GM12878 (cell line): ENCODE data around the gene MRPL37. TPM values are rescaled to one million over a fixed set of nuclear protein-coding genes. Genes with fewer than 3 reads are reported as not detected.

ENCODE experiments used
- ATAC-seq: fragments of 200-7000 bp; cut with Tn5 transposase; 3 replicates; pipeline ENCODE4 v1.9.1; 2020; ENCODE audit warnings: mild to moderate bottlenecking, moderate library complexity
- BruUV-seq: library from RNA; stranded (reverse); fragments of 400-500 nt; replicated peaks from 2 replicates; lab custom pipeline; 2021; lab: Mats Ljungman, UMichigan
- CTCF ChIA-PET: fragments of 300-600 bp; sonication (Branson Sonifier 250); formaldehyde crosslinking; extraction: SDS; loops from one replicate; lab custom pipeline; 2021; ENCODE audit warnings: inconsistent platforms; lab: Yijun Ruan, JAX
- POLR2A ChIA-PET: fragments of 350-600 bp; formaldehyde crosslinking; extraction: SDS; loops from one replicate; lab custom pipeline; 2021; ENCODE audit warnings: inconsistent platforms; lab: Charles Lee
- RAD21 ChIA-PET: fragments of 300-600 bp; sonication (Branson Sonifier 250); formaldehyde crosslinking; loops from one replicate; lab custom pipeline; 2023; ENCODE audit warnings: antibody characterized with exemption; ENCODE audit not compliant: unreplicated experiment; lab: Charles Lee
- SMC1A ChIA-PET: fragments of 300-600 bp; sonication (Branson Sonifier 250); formaldehyde crosslinking; loops from one replicate; lab custom pipeline; 2023; ENCODE audit not compliant: unreplicated experiment, uncharacterized antibody; lab: Charles Lee
- DNase-seq: peaks from one replicate; pipeline ENCODE4 v3.0.0-alpha.2; 2011; ENCODE audit warnings: low read depth, low spot score
- FAIRE-seq: peaks from 3 replicates; lab custom pipeline; 2011; peaks lifted over from hg19 to GRCh38; lab: Jason Lieb, UNC
- H2AFZ ChIP-seq: 2 replicates; pipeline ENCODE4 v1.6.0; 2011; ENCODE audit warnings: low read depth, low read length, control low read depth; ENCODE audit not compliant: control insufficient read depth
- H3K27ac ChIP-seq: 2 replicates; pipeline ENCODE4 v1.5.1; 2011; ENCODE audit warnings: control low read depth; ENCODE audit not compliant: control insufficient read depth, insufficient read depth
- H3K27me3 ChIP-seq, 2 experiments: replicated peaks in 1 of 2; 2 replicates each; pipeline versions ENCODE4 v1.6.0 to v1.6.1; 2011; ENCODE audit warnings: low read length in 1 of 2; ENCODE audit not compliant: control insufficient read depth in 2 of 2, insufficient read depth in 2 of 2
- H3K36me3 ChIP-seq, 2 experiments: 2 replicates each; pipeline ENCODE4 v1.5.1; 2011; ENCODE audit warnings: low read length in 1 of 2; ENCODE audit not compliant: control insufficient read depth in 2 of 2, insufficient read depth in 2 of 2
- H3K4me1 ChIP-seq: 2 replicates; pipeline ENCODE4 v1.6.1; 2011; ENCODE audit warnings: mild to moderate bottlenecking, low read length, moderate library complexity, mixed read lengths; ENCODE audit not compliant: control insufficient read depth, insufficient read depth
- H3K4me2 ChIP-seq: 2 replicates; pipeline ENCODE4 v1.6.0; 2011; ENCODE audit warnings: control low read depth; ENCODE audit not compliant: control insufficient read depth, insufficient read depth
- H3K4me3 ChIP-seq: fragments of 200-600 bp; sonication (generic); 2 replicates; pipeline ENCODE4 v1.5.1; 2016
- H3K79me2 ChIP-seq: 2 replicates; pipeline ENCODE4 v1.6.0; 2011; ENCODE audit warnings: low read length; ENCODE audit not compliant: control insufficient read depth, insufficient read depth
- H3K9ac ChIP-seq: 2 replicates; pipeline ENCODE4 v1.8.0; 2011; ENCODE audit warnings: low read length, control low read depth, mixed read lengths; ENCODE audit not compliant: control insufficient read depth, insufficient read depth
- H3K9me3 ChIP-seq: replicated peaks from 3 replicates; pipeline ENCODE4 v1.5.1; 2011; ENCODE audit warnings: mild to moderate bottlenecking, low read length; ENCODE audit not compliant: control insufficient read depth, insufficient read depth
- H4K20me1 ChIP-seq: 2 replicates; pipeline ENCODE4 v1.6.0; 2011; ENCODE audit not compliant: control insufficient read depth, insufficient read depth
- BACH1 ChIP-seq: fragments of 450-650 bp; IDR thresholded peaks from 2 replicates; pipeline ENCODE4 v1.6.1; 2017; ENCODE audit warnings: mild to moderate bottlenecking, borderline replicate concordance
- CBX3 ChIP-seq: fragments of 200-600 bp; sonication (generic); IDR thresholded peaks from 2 replicates; pipeline ENCODE4 v1.6.1; 2016; ENCODE audit warnings: low read depth, borderline replicate concordance
- CHD2 ChIP-seq: IDR thresholded peaks from 2 replicates; pipeline ENCODE4 v1.6.1; 2011; ENCODE audit warnings: low read depth, low read length, improper control_type of control experiment, borderline replicate concordance
- PAX5 ChIP-seq: IDR thresholded peaks from 2 replicates; pipeline ENCODE4 v1.6.1; 2011; ENCODE audit warnings: low read depth, low read length, borderline replicate concordance
- RFX5 ChIP-seq: IDR thresholded peaks from 2 replicates; pipeline ENCODE4 v1.6.1; 2011; ENCODE audit warnings: low read depth, low read length, improper control_type of control experiment
- SP1 ChIP-seq: IDR thresholded peaks from one replicate; pipeline ENCODE4 v1.6.1; 2011; ENCODE audit warnings: low read depth, low read length
- SREBF2 ChIP-seq: IDR thresholded peaks from 2 replicates; pipeline ENCODE4 v1.6.1; 2012; ENCODE audit warnings: mild to moderate bottlenecking, low read length
- SUPT20H ChIP-seq: IDR thresholded peaks from 2 replicates; pipeline ENCODE4 v1.6.1; 2011; ENCODE audit warnings: low read depth, mild to moderate bottlenecking, low read length, moderate library complexity, borderline replicate concordance; ENCODE audit not compliant: control insufficient read depth
- ZNF217 ChIP-seq: fragments of 450-650 bp; IDR thresholded peaks from 2 replicates; pipeline ENCODE4 v1.6.1; 2017; ENCODE audit warnings: antibody characterized with exemption, mild to moderate bottlenecking
- WGBS: methylation state at CpG from one replicate; pipeline ENCODE4 v1.1.6; 2016; ENCODE audit warnings: low lambda C conversion rate; ENCODE audit not compliant: insufficient replicate concordance, insufficient coverage; ENCODE audit errors: missing lambda C conversion rate; 5-methylcytosine and 5-hydroxymethylcytosine counted together
- in situ Hi-C: fragments of 300-500 bp; cut with MboI; formaldehyde crosslinking; loops from 9 replicates; pipeline ENCODE4 v1.14.3; 2018; ENCODE audit warnings: mixed read lengths
- intact Hi-C: fragments of 100-400 bp; cut with micrococcal nuclease; formaldehyde crosslinking; loops from one replicate; pipeline ENCODE4 v1.14.2; 2022; ENCODE audit not compliant: unreplicated experiment
- polyA plus RNA-seq, 11 experiments: library from polyadenylated mRNA; depleted of rRNA in 4 of 11; unstranded in 6 of 11; stranded (reverse) in 5 of 11; fragments of >200 nt; fragmentation: Nextera tagmentation in 4 of 11; fragmentation: Illumina TruSeq in 1 of 11; extraction: Ambion mirVana in 4 of 11; extraction: Trizol in 1 of 11; gene quantifications; 1 replicate in 1 of 11; 2 replicates in 10 of 11; pipeline versions ENCODE4 v1.2.1 to v1.2.3, GENCODE V29; 2011 to 2016; ENCODE audit warnings: inconsistent platforms in 2 of 11, missing spikeins in 2 of 11, low read depth in 1 of 11
- total RNA-seq, 4 experiments: library from RNA; depleted of rRNA in 3 of 4; stranded (reverse); fragments of >200 nt in 3 of 4; fragmentation: Illumina TruSeq in 1 of 4; extraction: Trizol in 1 of 4; gene quantifications; 2 replicates each; pipeline versions ENCODE4 v1.2.1 to v1.2.3, GENCODE V29; 2013 to 2021
- TF ChIP-seq, protein P1 (sequence below): fragments of 450-650 bp; IDR thresholded peaks from 2 replicates; pipeline ENCODE4 v1.6.1; 2017; ENCODE audit warnings: antibody characterized with exemption, mild to moderate bottlenecking, moderate library complexity
- TF ChIP-seq, protein P2 (sequence below): IDR thresholded peaks from 2 replicates; pipeline ENCODE4 v1.6.1; 2011; ENCODE audit warnings: borderline replicate concordance, low read depth, mild to moderate bottlenecking, moderate library complexity, mixed read lengths, low read length; ENCODE audit not compliant: insufficient read depth; ENCODE audit errors: extremely low read length
- TF ChIP-seq, protein P3 (sequence below): fragments of 450-650 bp; IDR thresholded peaks from 2 replicates; pipeline ENCODE4 v1.6.1; 2018; ENCODE audit warnings: mild to moderate bottlenecking, low read depth, moderate library complexity; ENCODE audit not compliant: partially characterized antibody
- TF ChIP-seq, protein P4 (sequence below): fragments of 450-650 bp; formaldehyde crosslinking; IDR thresholded peaks from 2 replicates; pipeline ENCODE4 v1.4.0; 2022; ENCODE audit warnings: mild to moderate bottlenecking, moderate library complexity

The MRPL37 gene
- total and polyA plus RNA-seq, 10 of the 15 experiments (the other 5 are each of a cell fraction or from before 2014, with no cell fraction given), result 41.4 to 217 (median 159) TPM

DNA sequence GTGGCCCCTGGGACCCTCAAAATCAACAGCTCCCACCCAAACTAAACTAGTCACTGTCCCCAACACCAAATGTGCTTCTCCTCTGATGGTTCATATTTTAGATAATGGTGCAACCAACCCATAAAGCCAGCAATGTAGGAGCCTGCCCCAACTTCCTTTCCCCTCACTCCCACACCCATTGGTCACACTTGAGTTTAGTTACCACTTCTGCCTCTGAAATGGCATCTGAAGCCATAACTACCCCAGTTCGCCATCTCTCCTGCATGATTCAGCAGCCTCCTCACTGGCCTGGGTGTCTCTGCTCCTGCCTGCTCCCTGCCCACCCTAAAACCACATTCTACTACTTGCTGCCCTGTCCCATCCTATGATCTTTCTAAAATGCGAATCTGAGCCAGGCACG is 43.8 kb upstream of the MRPL37 start:
- whole genome bisulfite sequencing, result 61% methylated on average over 3 of the region's 3 CpGs
- no peak for FAIRE-seq
- in situ Hi-C loops, result no loop called here
- TF ChIP-seq, protein P1, sequence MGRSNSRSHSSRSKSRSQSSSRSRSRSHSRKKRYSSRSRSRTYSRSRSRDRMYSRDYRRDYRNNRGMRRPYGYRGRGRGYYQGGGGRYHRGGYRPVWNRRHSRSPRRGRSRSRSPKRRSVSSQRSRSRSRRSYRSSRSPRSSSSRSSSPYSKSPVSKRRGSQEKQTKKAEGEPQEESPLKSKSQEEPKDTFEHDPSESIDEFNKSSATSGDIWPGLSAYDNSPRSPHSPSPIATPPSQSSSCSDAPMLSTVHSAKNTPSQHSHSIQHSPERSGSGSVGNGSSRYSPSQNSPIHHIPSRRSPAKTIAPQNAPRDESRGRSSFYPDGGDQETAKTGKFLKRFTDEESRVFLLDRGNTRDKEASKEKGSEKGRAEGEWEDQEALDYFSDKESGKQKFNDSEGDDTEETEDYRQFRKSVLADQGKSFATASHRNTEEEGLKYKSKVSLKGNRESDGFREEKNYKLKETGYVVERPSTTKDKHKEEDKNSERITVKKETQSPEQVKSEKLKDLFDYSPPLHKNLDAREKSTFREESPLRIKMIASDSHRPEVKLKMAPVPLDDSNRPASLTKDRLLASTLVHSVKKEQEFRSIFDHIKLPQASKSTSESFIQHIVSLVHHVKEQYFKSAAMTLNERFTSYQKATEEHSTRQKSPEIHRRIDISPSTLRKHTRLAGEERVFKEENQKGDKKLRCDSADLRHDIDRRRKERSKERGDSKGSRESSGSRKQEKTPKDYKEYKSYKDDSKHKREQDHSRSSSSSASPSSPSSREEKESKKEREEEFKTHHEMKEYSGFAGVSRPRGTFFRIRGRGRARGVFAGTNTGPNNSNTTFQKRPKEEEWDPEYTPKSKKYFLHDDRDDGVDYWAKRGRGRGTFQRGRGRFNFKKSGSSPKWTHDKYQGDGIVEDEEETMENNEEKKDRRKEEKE, result no peak
- TF ChIP-seq BACH1, result no peak
- no peak for TF ChIP-seq CBX3
- no peak for TF ChIP-seq CHD2
- no peak for TF ChIP-seq ZNF217
- TF ChIP-seq, protein P2, sequence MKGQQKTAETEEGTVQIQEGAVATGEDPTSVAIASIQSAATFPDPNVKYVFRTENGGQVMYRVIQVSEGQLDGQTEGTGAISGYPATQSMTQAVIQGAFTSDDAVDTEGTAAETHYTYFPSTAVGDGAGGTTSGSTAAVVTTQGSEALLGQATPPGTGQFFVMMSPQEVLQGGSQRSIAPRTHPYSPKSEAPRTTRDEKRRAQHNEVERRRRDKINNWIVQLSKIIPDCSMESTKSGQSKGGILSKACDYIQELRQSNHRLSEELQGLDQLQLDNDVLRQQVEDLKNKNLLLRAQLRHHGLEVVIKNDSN, result no peak
- TF ChIP-seq SP1, result no peak
- no peak for TF ChIP-seq SREBF2
- TF ChIP-seq, protein P3, sequence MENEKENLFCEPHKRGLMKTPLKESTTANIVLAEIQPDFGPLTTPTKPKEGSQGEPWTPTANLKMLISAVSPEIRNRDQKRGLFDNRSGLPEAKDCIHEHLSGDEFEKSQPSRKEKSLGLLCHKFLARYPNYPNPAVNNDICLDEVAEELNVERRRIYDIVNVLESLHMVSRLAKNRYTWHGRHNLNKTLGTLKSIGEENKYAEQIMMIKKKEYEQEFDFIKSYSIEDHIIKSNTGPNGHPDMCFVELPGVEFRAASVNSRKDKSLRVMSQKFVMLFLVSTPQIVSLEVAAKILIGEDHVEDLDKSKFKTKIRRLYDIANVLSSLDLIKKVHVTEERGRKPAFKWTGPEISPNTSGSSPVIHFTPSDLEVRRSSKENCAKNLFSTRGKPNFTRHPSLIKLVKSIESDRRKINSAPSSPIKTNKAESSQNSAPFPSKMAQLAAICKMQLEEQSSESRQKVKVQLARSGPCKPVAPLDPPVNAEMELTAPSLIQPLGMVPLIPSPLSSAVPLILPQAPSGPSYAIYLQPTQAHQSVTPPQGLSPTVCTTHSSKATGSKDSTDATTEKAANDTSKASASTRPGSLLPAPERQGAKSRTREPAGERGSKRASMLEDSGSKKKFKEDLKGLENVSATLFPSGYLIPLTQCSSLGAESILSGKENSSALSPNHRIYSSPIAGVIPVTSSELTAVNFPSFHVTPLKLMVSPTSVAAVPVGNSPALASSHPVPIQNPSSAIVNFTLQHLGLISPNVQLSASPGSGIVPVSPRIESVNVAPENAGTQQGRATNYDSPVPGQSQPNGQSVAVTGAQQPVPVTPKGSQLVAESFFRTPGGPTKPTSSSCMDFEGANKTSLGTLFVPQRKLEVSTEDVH, result no peak
- TF ChIP-seq RFX5, result no peak
- TF ChIP-seq PAX5, result no peak
- TF ChIP-seq SUPT20H, result no peak
- TF ChIP-seq, protein P4, sequence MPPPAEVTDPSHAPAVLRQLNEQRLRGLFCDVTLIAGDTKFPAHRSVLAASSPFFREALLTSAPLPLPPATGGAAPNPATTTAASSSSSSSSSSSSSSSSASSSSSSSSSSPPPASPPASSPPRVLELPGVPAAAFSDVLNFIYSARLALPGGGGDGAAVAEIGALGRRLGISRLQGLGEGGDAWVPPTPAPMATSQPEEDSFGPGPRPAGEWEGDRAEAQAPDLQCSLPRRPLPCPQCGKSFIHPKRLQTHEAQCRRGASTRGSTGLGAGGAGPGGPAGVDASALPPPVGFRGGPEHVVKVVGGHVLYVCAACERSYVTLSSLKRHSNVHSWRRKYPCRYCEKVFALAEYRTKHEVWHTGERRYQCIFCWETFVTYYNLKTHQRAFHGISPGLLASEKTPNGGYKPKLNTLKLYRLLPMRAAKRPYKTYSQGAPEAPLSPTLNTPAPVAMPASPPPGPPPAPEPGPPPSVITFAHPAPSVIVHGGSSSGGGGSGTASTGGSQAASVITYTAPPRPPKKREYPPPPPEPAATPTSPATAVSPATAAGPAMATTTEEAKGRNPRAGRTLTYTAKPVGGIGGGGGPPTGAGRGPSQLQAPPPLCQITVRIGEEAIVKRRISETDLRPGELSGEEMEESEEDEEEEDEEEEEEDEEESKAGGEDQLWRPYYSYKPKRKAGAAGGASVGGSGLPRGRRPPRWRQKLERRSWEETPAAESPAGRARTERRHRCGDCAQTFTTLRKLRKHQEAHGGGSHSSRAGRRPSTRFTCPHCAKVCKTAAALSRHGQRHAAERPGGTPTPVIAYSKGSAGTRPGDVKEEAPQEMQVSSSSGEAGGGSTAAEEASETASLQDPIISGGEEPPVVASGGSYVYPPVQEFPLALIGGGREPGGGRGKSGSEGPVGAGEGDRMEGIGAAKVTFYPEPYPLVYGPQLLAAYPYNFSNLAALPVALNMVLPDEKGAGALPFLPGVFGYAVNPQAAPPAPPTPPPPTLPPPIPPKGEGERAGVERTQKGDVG, result no peak

More for the DNA sequence above, 43.8 kb upstream of the MRPL37 start:
- ATAC-seq (no peak), DNase-seq (no peak)
- H3K27me3 ChIP-seq, result no peaks in the 10 kb centered on the region
- H3K36me3 ChIP-seq, result no peaks in the 10 kb centered on the region
- no peaks in the 10 kb centered on the region for H4K20me1 ChIP-seq
- no peaks in the 10 kb centered on the region for H3K4me1 ChIP-seq
- H3K9me3 ChIP-seq, result no peaks in the 10 kb centered on the region
- H3K4me2 ChIP-seq, result no peak overlapping the region
- H3K9ac ChIP-seq, result no peak overlapping the region
- BruUV-seq, result no TSS peak
- ChIA-PET SMC1A (no interaction called here), POLR2A (no interaction called here), CTCF (no interaction called here), RAD21 (no interaction called here)
- intact Hi-C loops, result no loop called here
- no peak overlapping the region for H3K4me3 ChIP-seq
- no peaks in the 10 kb centered on the region for H3K79me2 ChIP-seq
- no peak overlapping the region for H3K27ac ChIP-seq
- H2AFZ ChIP-seq, result no peak overlapping the region
